ENCODE measurements around the gene LUC7L2.

DNA sequence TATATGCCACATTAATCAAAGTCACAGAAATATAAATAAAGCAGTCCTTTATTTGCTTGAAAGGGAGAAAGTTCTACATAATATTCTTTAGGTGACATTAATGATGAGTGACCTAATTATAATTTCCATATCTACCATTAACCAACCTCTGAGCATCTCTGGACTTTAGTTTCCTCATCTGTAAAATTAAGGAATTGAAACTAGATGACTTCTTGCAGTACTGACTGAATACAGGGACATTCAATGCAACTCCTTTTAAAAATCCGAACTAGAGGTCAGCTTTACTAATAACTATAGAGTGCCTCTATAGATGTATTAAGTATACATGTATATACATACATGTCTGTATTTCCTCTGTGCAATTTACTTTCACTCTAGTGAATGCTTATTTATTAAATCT lies 14.7 kb upstream of the LUC7L2 start:
- TF ChIP-seq CTCF (IDR thresholded peaks at IDR 0.05) (no peak), POLR2A (IDR thresholded peaks at IDR 0.05) (no peak)
